Measurements from ENCODE around the gene BRD3OS.

BRD3OS gene

GRCh38 chr9:134028575-134029247 lies 3.4 kb downstream of the BRD3OS start:
- DNase-seq: no peak
- H3K4me1 ChIP-seq (ENCODE audit: control extremely low read depth in 1 of 4, control insufficient read depth in 4 of 4, insufficient read depth in 4 of 4, low read length in 3 of 4): peaks cover 0 to 15% (median 14%) of the 10 kb centered on the region in 4 experiments
- ChIA-PET POLR2A (interaction anchor here (0.5 kb wide), 1 partner anchor 35 kb away, joined by 3 read pairs; no protein-coding TSS in a partner anchor), CTCF (no interaction called here)
- WGBS (ENCODE audit: insufficient coverage): 98% methylated on average over 21 of the region's 22 CpGs
- no peaks in the 10 kb centered on the region for H3K9me3 ChIP-seq (ENCODE audit: control extremely low read depth in 1 of 5, control insufficient read depth in 4 of 5, insufficient read depth in 2 of 5, low read depth in 1 of 5, low read length in 4 of 5)
- H3K36me3 ChIP-seq (ENCODE audit: control insufficient read depth in 4 of 4, insufficient read depth in 4 of 4, low read length in 3 of 4): peaks cover 6 to 51% (median 34%) of the 10 kb centered on the region in 4 experiments
- no peak overlapping the region for H3K4me3 ChIP-seq (ENCODE audit: control insufficient read depth in 1 of 7, extremely low read depth in 1 of 7, insufficient read depth in 4 of 7, low read depth in 2 of 7, low read length in 6 of 7)
- H3K27me3 ChIP-seq (replicated peaks in 2 of 5; ENCODE audit: control insufficient read depth in 4 of 5, insufficient read depth in 5 of 5, low read length in 4 of 5): no peaks in the 10 kb centered on the region
- H3K27ac ChIP-seq (ENCODE audit: insufficient read depth in 1 of 2, low read depth in 1 of 2, low read length in 2 of 2, poor library complexity in 1 of 2, severe bottlenecking in 2 of 2): no peak overlapping the region

GRCh38 chr9:134029248-134030226 lies 4.3 kb downstream of the BRD3OS start:
- WGBS (ENCODE audit: insufficient coverage): 97% methylated on average over 18 of the region's 21 CpGs
- DNase-seq: no peak
- Histone ChIP-seq H3K4me1 (ENCODE audit: control extremely low read depth in 1 of 4, control insufficient read depth in 4 of 4, insufficient read depth in 4 of 4, low read length in 3 of 4) (peaks cover 0 to 13% (median 12%) of the 10 kb centered on the region in 4 experiments), H3K36me3 (ENCODE audit: control insufficient read depth in 4 of 4, insufficient read depth in 4 of 4, low read length in 3 of 4) (peaks cover 7 to 59% (median 42%) of the 10 kb centered on the region in 4 experiments), H3K4me3 (ENCODE audit: control insufficient read depth in 1 of 7, extremely low read depth in 1 of 7, insufficient read depth in 4 of 7, low read depth in 2 of 7, low read length in 6 of 7) (no peak overlapping the region), H3K27me3 (replicated peaks in 2 of 5; ENCODE audit: control insufficient read depth in 4 of 5, insufficient read depth in 5 of 5, low read length in 4 of 5) (no peaks in the 10 kb centered on the region), H3K9me3 (ENCODE audit: control extremely low read depth in 1 of 5, control insufficient read depth in 4 of 5, insufficient read depth in 2 of 5, low read depth in 1 of 5, low read length in 4 of 5) (no peaks in the 10 kb centered on the region), H3K27ac (ENCODE audit: insufficient read depth in 1 of 2, low read depth in 1 of 2, low read length in 2 of 2, poor library complexity in 1 of 2, severe bottlenecking in 2 of 2) (no peak overlapping the region)
- POLR2A ChIA-PET: no interaction called here
- CTCF ChIA-PET: no interaction called here

- Histone ChIP-seq H3K4me1 (ENCODE audit: control extremely low read depth in 1 of 4, control insufficient read depth in 4 of 4, insufficient read depth in 4 of 4, low read length in 3 of 4) (peaks cover 0 to 7% (median 6%) of the 10 kb centered on the region in 4 experiments), H3K27ac (ENCODE audit: insufficient read depth in 1 of 2, low read depth in 1 of 2, low read length in 2 of 2, poor library complexity in 1 of 2, severe bottlenecking in 2 of 2) (no peak overlapping the region), H3K36me3 (ENCODE audit: control insufficient read depth in 4 of 4, insufficient read depth in 4 of 4, low read length in 3 of 4) (peaks cover 16 to 73% (median 54%) of the 10 kb centered on the region in 4 experiments), H3K27me3 (replicated peaks in 2 of 5; ENCODE audit: control insufficient read depth in 4 of 5, insufficient read depth in 5 of 5, low read length in 4 of 5) (no peaks in the 10 kb centered on the region), H3K4me3 (ENCODE audit: control insufficient read depth in 1 of 7, extremely low read depth in 1 of 7, insufficient read depth in 4 of 7, low read depth in 2 of 7, low read length in 6 of 7) (no peak overlapping the region), H3K9me3 (ENCODE audit: control extremely low read depth in 1 of 5, control insufficient read depth in 4 of 5, insufficient read depth in 2 of 5, low read depth in 1 of 5, low read length in 4 of 5) (no peaks in the 10 kb centered on the region)
- POLR2A ChIA-PET: no interaction called here
- 79% methylated on average over 24 of the region's 29 CpGs for WGBS (ENCODE audit: insufficient coverage)
- DNase-seq: peak in 1 of 3 donors; percentile 19
- CTCF ChIA-PET: no interaction called here
Measured at GRCh38 chr9:134030821-134031470, 5.7 kb downstream of the BRD3OS start.

- no peak for DNase-seq
- H3K9me3 ChIP-seq (ENCODE audit: control extremely low read depth in 1 of 5, control insufficient read depth in 4 of 5, insufficient read depth in 2 of 5, low read depth in 1 of 5, low read length in 4 of 5): no peaks in the 10 kb centered on the region
- H3K36me3 ChIP-seq (ENCODE audit: control insufficient read depth in 4 of 4, insufficient read depth in 4 of 4, low read length in 3 of 4): peaks cover 16 to 82% (median 59%) of the 10 kb centered on the region in 4 experiments
- ChIA-PET CTCF (no interaction called here), POLR2A (no interaction called here)
- no peaks in the 10 kb centered on the region for H3K27me3 ChIP-seq (replicated peaks in 2 of 5; ENCODE audit: control insufficient read depth in 4 of 5, insufficient read depth in 5 of 5, low read length in 4 of 5)
- no peak overlapping the region for H3K27ac ChIP-seq (ENCODE audit: insufficient read depth in 1 of 2, low read depth in 1 of 2, low read length in 2 of 2, poor library complexity in 1 of 2, severe bottlenecking in 2 of 2)
- no peaks in the 10 kb centered on the region for H3K4me1 ChIP-seq (ENCODE audit: control extremely low read depth in 1 of 4, control insufficient read depth in 4 of 4, insufficient read depth in 4 of 4, low read length in 3 of 4)
- WGBS (ENCODE audit: insufficient coverage): 97% methylated on average over 13 of the region's 14 CpGs
- no peak overlapping the region for H3K4me3 ChIP-seq (ENCODE audit: control insufficient read depth in 1 of 7, extremely low read depth in 1 of 7, insufficient read depth in 4 of 7, low read depth in 2 of 7, low read length in 6 of 7)
Measured at GRCh38 chr9:134031783-134032182, 6.5 kb downstream of the BRD3OS start.

- WGBS (ENCODE audit: insufficient coverage): 91% methylated on average over 20 of the region's 40 CpGs
- H3K36me3 ChIP-seq (ENCODE audit: control insufficient read depth in 4 of 4, insufficient read depth in 4 of 4, low read length in 3 of 4): peaks cover 19 to 87% (median 59%) of the 10 kb centered on the region in 4 experiments
- H3K4me3 ChIP-seq (ENCODE audit: control insufficient read depth in 1 of 7, extremely low read depth in 1 of 7, insufficient read depth in 4 of 7, low read depth in 2 of 7, low read length in 6 of 7): peak overlapping the region in 1 of 7 experiments; percentile 2
Measured at GRCh38 chr9:134032456-134033222, 7.4 kb downstream of the BRD3OS start.

GRCh38 chr9:134033516-134034214 lies 8.4 kb downstream of the BRD3OS start:
- peaks cover 23 to 90% (median 60%) of the 10 kb centered on the region in 4 experiments for H3K36me3 ChIP-seq (ENCODE audit: control insufficient read depth in 4 of 4, insufficient read depth in 4 of 4, low read length in 3 of 4)
- H3K9me3 ChIP-seq (ENCODE audit: control extremely low read depth in 1 of 5, control insufficient read depth in 4 of 5, insufficient read depth in 2 of 5, low read depth in 1 of 5, low read length in 4 of 5): peaks cover 0 to 5% (median 2%) of the 10 kb centered on the region in 5 experiments
- DNase-seq: no peak
- no peaks in the 10 kb centered on the region for H3K27me3 ChIP-seq (replicated peaks in 2 of 5; ENCODE audit: control insufficient read depth in 4 of 5, insufficient read depth in 5 of 5, low read length in 4 of 5)
- ChIA-PET CTCF (interaction anchor here (1.4 kb wide), 1 partner anchor 10 kb away, joined by 6 read pairs; no protein-coding TSS in a partner anchor), POLR2A (no interaction called here)
- H3K27ac ChIP-seq (ENCODE audit: insufficient read depth in 1 of 2, low read depth in 1 of 2, low read length in 2 of 2, poor library complexity in 1 of 2, severe bottlenecking in 2 of 2): no peak overlapping the region
- WGBS (ENCODE audit: insufficient coverage): 97% methylated on average over 16 of the region's 26 CpGs
- no peaks in the 10 kb centered on the region for H3K4me1 ChIP-seq (ENCODE audit: control extremely low read depth in 1 of 4, control insufficient read depth in 4 of 4, insufficient read depth in 4 of 4, low read length in 3 of 4)
- H3K4me3 ChIP-seq (ENCODE audit: control insufficient read depth in 1 of 7, extremely low read depth in 1 of 7, insufficient read depth in 4 of 7, low read depth in 2 of 7, low read length in 6 of 7): no peak overlapping the region

More at GRCh38 chr9:134032456-134033222, 7.4 kb downstream of the BRD3OS start:
- Histone ChIP-seq H3K27ac (ENCODE audit: insufficient read depth in 1 of 2, low read depth in 1 of 2, low read length in 2 of 2, poor library complexity in 1 of 2, severe bottlenecking in 2 of 2) (no peak overlapping the region), H3K4me1 (ENCODE audit: control extremely low read depth in 1 of 4, control insufficient read depth in 4 of 4, insufficient read depth in 4 of 4, low read length in 3 of 4) (no peaks in the 10 kb centered on the region), H3K27me3 (replicated peaks in 2 of 5; ENCODE audit: control insufficient read depth in 4 of 5, insufficient read depth in 5 of 5, low read length in 4 of 5) (no peaks in the 10 kb centered on the region), H3K9me3 (ENCODE audit: control extremely low read depth in 1 of 5, control insufficient read depth in 4 of 5, insufficient read depth in 2 of 5, low read depth in 1 of 5, low read length in 4 of 5) (no peaks in the 10 kb centered on the region)
- POLR2A ChIA-PET: no interaction called here
- DNase-seq: no peak
- CTCF ChIA-PET: no interaction called here
